IMR-90 (cell line): Measurements from ENCODE around the gene RFX2.
"Not testable (repeated sequence)": the region's sequence is repeated elsewhere in the genome, so short reads cannot be mapped to it uniquely, and the experiment has no call there.

Experiments used
- MAZ ChIP-seq: IDR thresholded peaks from 2 replicates; pipeline ENCODE4 v1.6.1; 2012; ENCODE audit warnings: low read depth, mild to moderate bottlenecking, low read length, improper control_type of control experiment, moderate library complexity, borderline replicate concordance
- TF ChIP-seq, protein P1 (sequence below): conservative IDR thresholded peaks from 2 replicates; pipeline ENCODE4 v1.5.1; 2012; ENCODE audit warnings: mild to moderate bottlenecking, low read depth, low read length, improper control_type of control experiment

DNA sequence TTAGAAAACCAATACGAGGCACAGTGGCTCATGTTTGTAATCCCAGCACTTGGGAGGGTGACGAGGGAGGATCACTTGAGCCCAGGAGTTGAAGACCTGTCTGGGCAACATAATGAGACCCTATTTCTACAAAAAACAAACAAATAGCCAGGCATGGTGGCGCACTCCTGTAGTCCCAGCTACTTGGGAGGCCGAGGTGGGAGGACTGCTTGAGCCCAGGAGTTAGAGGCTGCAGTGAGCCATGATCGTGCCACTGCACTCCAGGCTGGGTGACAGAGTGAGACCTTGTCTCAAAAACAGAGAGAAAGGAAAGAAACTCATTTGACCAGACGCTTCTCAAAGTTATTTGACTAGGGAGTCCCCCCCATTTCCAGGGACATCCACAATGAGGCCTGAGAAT is 147.0 kb downstream of the RFX2 start:
- TF ChIP-seq MAZ, result not testable (repeated sequence)
- TF ChIP-seq, protein P1, sequence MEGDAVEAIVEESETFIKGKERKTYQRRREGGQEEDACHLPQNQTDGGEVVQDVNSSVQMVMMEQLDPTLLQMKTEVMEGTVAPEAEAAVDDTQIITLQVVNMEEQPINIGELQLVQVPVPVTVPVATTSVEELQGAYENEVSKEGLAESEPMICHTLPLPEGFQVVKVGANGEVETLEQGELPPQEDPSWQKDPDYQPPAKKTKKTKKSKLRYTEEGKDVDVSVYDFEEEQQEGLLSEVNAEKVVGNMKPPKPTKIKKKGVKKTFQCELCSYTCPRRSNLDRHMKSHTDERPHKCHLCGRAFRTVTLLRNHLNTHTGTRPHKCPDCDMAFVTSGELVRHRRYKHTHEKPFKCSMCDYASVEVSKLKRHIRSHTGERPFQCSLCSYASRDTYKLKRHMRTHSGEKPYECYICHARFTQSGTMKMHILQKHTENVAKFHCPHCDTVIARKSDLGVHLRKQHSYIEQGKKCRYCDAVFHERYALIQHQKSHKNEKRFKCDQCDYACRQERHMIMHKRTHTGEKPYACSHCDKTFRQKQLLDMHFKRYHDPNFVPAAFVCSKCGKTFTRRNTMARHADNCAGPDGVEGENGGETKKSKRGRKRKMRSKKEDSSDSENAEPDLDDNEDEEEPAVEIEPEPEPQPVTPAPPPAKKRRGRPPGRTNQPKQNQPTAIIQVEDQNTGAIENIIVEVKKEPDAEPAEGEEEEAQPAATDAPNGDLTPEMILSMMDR, result not testable (repeated sequence)
